GM06990 (cell line): ENCODE measurements around the gene IQUB.

Experiments used
- DNase-seq: peaks from one replicate; pipeline ENCODE4 v3.0.0-alpha.2; 2011; ENCODE audit not compliant: insufficient read length; ENCODE audit errors: extremely low read depth
- H3K27me3 ChIP-seq: replicated peaks from 2 replicates; pipeline ENCODE4 v1.6.0; 2011; ENCODE audit warnings: low read length; ENCODE audit not compliant: control insufficient read depth, insufficient read depth
- H3K36me3 ChIP-seq: 2 replicates; pipeline ENCODE4 v1.5.1; 2011; ENCODE audit warnings: low read length; ENCODE audit not compliant: control insufficient read depth, insufficient read depth
- H3K4me3 ChIP-seq: replicated peaks from 2 replicates; pipeline ENCODE4 v1.5.1; 2011; ENCODE audit warnings: low read depth, mild to moderate bottlenecking, control low read depth, low read length
- CTCF ChIP-seq: IDR thresholded peaks from 2 replicates; pipeline ENCODE4 v1.5.1; 2011; ENCODE audit warnings: low read length, control low read depth, mild to moderate bottlenecking, inconsistent platforms; ENCODE audit not compliant: insufficient read depth, poor library complexity, severe bottlenecking

IQUB gene

DNA sequence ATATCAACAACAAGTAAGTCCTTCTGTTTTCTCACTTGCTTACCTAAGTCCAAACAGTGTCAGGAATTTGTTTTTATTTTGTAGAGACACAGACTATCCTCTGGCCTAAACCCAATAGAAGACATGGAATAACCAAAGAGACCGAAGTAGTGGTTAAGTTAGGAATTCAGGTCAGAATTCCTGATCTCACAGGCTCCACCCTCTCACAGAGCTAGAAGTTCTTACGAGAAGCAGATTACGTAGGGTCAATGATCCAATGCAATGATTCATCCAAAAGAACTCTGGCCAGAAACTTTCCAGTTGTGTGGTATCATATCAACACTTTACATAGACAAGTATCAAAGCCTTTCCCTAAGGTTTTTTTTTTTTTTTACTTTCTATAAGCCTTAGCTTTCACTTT lies 73.8 kb downstream of the IQUB start:
- H3K4me3 ChIP-seq: no peak overlapping the region
- H3K36me3 ChIP-seq: no peaks in the 10 kb centered on the region
- H3K27me3 ChIP-seq: no peaks in the 10 kb centered on the region
- no peak for DNase-seq
- no peak for TF ChIP-seq CTCF

GRCh38 chr7:123455965-123456470 lies 78.4 kb downstream of the IQUB start:
- H3K36me3 ChIP-seq: no peaks in the 10 kb centered on the region
- no peak overlapping the region for H3K4me3 ChIP-seq
- H3K27me3 ChIP-seq: no peaks in the 10 kb centered on the region
- no peak for DNase-seq
- TF ChIP-seq CTCF: no peak

DNA sequence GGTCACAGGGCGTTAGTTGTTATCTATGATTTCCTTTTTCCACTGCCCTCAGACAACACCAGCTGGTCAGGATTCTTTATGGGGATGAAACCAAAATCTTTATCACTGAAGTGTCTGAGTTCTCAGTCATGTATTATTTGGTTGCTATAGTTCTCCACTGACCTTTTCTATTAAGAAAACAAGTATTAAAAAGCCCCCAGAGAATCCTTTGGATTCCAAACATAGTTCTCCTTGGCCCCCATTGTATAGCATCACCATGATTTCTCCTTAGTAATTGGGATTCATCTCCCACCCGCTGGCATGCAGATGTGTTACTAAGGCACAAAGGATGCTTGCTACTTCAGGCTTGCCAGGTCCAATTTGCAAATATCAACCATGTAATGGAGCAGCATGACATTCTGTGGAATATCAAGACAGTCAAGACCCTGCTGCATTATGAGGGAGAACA lies 94.3 kb downstream of the IQUB start:
- no peak for TF ChIP-seq CTCF
- Histone ChIP-seq H3K36me3 (no peaks in the 10 kb centered on the region), H3K4me3 (no peak overlapping the region), H3K27me3 (no peaks in the 10 kb centered on the region)
- DNase-seq: no peak

- Histone ChIP-seq H3K4me3 (no peak overlapping the region), H3K36me3 (no peaks in the 10 kb centered on the region), H3K27me3 (no peaks in the 10 kb centered on the region)
- no peak for TF ChIP-seq CTCF
- no peak for DNase-seq
Measured at GRCh38 chr7:123439191-123439590, 95.2 kb downstream of the IQUB start.

DNA sequence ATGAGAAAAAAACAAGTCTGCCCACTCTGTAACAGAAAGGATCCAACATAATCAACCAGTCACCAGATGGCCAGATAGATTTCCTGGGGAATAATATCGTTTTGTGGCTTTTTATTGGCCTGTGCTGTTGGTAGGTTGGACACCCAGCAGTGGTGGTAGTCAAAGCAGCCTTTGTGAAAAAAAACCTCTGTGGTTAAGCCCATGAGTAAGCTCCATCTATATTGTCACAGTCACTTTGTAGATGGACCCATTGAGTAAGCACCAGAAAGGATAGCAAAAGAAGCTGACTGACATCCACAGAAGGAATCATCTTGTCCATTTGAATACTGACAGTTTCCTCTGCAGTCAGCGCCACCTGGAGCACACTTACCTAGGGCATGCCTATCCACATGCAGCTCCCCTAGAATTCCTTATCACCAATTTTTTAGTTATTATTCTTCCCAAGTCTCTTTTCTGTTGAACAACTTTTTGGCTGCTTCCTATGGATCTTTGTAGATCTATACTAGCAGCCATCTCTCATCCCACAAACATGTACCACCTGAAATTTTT lies 96.9 kb downstream of the IQUB start:
- TF ChIP-seq CTCF: no peak
- no peaks in the 10 kb centered on the region for H3K36me3 ChIP-seq
- no peak for DNase-seq
- no peak overlapping the region for H3K4me3 ChIP-seq
- H3K27me3 ChIP-seq: no peaks in the 10 kb centered on the region
